ENCODE data around the gene SYMPK.

DNA sequence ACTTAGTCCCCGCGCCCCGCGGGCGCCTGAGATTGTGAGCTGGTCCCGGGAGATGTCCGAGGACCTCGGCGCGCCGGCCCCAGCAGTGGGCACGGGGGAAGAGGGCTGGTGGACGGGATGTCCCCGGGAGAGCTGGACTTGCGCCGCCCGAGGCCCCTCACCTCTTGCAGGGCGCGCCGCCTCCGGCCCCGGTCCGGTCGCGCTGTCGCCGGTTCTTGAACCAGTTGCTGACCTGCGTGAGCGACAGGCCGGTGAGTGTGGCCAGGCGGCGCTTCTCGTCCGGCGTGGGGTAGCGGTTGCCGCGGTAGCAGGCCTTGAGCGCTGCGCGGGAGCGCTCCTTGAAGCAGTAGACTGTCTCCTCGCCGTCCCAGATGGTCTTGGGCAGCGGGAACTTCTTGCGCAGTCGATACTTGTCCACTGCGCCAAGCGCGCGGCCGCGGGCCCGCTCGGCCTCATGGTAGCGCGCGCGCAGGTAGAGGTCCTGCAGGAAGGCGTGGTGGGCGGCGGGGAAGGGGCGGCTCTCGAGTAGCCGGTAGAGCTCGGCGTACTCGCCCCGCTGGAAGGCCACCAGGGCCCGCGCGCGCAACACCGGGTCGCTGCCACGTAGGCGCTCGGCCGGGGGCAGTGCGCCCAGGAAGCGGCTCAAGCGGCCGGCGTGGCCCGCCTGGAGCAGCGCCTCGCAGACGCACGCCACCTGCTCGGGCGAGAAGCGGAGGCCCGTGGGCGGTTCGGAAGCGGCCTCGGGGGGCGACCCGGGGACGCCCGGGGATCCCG lies 94.9 kb downstream of the SYMPK start:
- TF ChIP-seq EZH2 (IDR thresholded peaks at IDR 0.05; ENCODE audit: insufficient read depth, low read length): no peak
- TF ChIP-seq, protein P1, sequence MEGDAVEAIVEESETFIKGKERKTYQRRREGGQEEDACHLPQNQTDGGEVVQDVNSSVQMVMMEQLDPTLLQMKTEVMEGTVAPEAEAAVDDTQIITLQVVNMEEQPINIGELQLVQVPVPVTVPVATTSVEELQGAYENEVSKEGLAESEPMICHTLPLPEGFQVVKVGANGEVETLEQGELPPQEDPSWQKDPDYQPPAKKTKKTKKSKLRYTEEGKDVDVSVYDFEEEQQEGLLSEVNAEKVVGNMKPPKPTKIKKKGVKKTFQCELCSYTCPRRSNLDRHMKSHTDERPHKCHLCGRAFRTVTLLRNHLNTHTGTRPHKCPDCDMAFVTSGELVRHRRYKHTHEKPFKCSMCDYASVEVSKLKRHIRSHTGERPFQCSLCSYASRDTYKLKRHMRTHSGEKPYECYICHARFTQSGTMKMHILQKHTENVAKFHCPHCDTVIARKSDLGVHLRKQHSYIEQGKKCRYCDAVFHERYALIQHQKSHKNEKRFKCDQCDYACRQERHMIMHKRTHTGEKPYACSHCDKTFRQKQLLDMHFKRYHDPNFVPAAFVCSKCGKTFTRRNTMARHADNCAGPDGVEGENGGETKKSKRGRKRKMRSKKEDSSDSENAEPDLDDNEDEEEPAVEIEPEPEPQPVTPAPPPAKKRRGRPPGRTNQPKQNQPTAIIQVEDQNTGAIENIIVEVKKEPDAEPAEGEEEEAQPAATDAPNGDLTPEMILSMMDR (IDR thresholded peaks at IDR 0.05; ENCODE audit: insufficient read depth, low read depth, low read length): no peak
